HG03565 (cell line): ENCODE data around the gene AGPS.
"Not testable (repeated sequence)": the region's sequence is repeated elsewhere in the genome, so short reads cannot be mapped to it uniquely, and the experiment has no call there.

Experiments used
- ATAC-seq: cut with Tn5 transposase; IDR thresholded peaks from one replicate; pipeline ENCODE4 v1.9.1; 2021; ENCODE audit warnings: mild to moderate bottlenecking, moderate library complexity; ENCODE audit not compliant: unreplicated experiment

The AGPS gene

DNA sequence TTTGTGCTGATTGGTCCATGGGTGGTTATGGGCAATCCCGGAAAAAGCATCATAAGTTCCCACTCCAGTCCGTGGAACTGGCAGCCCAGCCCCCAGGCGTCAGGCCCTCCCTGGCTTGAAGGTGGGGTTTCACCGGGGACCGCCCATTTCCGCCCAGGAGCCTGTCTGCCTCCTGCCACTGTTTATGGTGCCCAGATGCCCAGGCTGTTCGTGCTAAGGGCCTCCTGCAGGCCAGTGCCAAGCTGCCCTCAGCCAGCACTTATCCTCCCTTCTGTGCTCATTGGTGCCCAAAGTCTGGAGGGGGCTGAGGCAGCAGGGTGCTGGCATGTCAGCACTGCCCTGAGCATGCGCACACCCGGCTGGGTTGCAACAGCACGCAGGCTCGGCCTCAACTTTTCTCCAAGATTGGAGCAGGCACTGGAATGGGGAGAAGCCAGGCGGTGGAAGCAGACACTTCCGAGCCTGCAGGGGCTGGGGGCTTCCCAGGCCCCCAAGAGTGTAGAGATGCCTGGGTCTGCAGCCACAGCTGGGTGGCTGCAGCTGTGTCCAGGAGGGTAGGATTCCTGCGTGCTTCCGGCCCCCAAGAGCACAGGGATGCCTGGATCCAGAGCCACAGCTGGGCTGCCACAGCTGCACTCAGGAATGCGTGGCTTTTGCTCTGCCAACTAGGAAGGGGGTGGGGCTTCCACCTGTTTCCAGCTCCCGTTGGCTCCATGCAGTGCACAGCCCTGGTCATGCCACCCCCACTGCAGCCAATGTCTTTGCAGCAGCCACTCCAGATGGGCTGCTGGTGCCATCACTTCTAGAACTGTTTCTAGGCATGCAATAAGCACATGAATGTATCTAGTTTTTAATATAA is 74.0 kb downstream of the AGPS start:
- no peak for ATAC-seq

DNA sequence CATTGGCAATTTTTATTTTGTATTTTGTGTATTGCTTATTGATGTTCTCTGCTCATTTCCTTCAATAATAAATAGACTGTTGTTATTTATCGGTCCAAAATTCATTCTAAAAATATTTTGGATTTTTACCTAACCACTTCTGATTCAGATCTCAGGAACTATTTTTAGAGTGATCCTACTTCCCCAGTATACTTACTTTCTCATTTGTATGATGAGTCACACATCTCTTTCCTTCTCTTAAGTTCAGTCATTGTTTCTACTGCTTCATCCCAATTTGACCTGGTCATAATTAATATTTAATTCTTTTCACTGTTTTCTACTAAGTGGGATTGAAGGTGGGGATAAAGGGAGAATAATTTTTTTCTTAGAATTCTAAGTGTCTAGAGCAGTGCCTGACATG is 75.1 kb downstream of the AGPS start:
- no peak for ATAC-seq

DNA sequence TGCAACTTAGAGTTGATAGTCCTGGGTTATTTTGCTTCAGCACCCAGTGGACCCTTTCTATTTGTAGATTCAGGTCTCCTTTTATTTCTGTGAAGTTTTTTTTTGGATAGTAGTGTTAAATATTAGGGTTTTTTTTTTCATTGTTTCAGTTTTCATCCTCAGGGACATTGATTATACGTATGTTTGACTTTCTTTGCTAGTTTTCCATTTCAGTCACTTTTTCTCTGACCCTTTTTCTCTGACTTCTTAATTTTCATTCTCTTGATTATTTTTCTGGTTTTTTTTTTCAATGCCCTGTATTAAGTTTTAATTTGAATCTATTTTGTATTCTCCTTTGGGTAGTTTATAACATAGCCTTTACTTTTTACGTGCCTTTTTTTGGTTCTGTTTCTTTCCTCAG is 79.4 kb downstream of the AGPS start:
- no peak for ATAC-seq

DNA sequence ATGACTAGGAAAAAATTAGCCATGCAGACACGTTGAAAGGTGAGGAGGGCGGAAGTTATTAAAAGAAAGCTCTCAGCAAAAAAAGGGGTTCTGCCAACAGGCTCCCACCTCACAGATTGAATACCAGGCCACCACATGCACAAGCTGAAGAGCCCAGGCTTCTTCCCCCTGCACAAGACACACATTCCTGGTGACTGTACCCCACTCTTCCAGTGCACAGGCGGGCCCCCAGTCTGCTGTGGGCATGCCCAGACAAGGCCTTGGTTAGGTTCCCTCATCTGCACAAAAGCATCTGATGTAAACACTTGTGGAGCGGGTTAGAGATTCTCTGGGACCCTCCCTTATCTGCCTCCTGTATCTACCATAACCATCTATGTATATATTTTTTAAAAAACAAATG is 81.7 kb downstream of the AGPS start:
- no peak for ATAC-seq

DNA sequence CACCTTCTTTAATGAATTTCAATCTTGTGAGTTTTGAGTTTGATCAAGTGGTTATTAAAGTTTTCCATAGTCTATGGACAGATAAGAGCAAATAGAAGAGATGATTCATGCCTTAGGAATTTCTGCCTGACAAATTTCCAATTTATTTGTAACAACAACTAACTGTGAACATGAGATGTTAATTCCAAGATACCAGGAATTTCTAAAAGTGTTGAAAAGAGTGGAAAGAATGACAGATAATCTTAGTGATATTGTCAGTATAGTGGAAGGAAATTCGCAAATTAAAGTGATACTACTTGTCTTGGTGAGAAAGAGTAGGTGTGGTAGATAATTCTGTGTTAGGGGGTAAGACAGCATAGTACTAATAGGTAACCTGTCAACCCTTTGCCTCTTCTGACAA is 82.4 kb downstream of the AGPS start:
- no peak for ATAC-seq

DNA sequence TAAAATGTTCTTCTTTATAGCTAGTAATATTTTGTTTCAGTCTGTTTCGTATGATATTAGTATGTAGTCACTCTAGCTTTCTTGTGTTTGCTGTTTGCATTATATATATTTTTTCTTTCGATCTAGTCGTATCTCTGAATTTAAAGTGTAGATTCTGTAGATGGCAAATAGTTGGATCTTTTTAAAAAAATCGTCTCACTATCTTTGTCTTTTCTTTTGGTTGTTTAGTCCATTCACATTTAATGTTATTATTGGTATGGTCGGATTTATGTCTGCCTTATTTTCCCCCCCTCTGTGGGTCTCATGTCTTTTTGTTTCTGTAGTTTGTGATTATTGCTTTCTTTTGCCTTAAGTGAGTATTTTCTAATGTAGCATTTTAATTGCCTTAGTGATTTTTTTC is 84.3 kb downstream of the AGPS start:
- ATAC-seq, result no peak

DNA sequence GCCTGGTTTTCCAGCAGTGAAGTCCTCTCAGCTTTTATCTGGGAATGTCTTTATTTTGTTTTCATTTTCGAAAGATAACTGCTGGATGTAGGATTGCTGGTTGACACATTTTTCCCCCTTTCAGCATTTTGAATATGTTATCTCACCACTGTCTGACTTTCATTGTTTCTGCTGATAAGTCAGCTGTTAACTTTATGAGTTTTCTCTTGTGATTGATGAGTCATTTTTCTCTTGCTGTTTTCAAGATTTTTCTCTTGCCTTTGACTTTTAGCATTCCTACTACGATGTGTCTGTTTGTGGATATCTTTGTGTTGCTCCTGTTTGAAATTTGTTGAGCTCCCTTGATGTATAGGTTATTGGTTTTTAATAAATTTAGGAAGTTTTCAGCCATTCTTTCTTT is 85.5 kb downstream of the AGPS start:
- no peak for ATAC-seq

DNA sequence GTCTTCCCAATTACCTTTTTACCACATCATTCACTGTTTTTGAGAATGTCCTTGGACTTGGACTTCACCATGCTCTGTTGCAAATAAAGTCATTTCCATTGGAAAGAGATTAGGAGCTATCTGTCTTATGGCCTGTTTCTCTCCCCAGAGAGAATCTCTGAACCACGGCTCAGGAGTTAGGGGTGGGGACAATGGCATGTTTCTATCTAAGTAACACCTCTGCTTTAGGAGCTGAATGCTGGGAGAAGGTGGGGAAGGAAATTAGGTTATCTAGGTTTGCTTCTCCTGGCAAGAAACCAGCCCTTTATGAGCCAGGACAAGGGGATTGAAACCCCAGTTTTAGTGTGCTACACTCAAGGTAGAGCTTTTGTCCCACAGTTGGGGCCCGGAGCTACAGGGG is 86.3 kb downstream of the AGPS start:
- no peak for ATAC-seq

DNA sequence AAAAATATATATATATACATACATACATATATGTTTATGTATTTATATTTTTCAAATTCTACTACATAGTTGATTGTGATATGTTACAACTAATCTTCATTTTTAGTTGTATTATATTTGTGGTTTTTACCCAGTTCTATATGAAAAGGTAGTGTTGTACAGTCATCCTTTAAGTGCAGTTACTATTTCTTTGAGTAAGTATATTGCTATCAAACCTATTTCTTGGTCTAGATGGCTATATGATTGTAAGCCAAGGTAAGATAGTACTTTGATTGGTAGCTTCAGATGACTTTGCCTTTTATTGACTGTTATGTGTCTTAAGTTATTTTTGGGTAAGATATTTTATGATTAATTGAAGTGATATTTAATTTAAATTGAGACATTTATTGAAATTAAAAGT is 89.6 kb downstream of the AGPS start:
- ATAC-seq, result no peak

DNA sequence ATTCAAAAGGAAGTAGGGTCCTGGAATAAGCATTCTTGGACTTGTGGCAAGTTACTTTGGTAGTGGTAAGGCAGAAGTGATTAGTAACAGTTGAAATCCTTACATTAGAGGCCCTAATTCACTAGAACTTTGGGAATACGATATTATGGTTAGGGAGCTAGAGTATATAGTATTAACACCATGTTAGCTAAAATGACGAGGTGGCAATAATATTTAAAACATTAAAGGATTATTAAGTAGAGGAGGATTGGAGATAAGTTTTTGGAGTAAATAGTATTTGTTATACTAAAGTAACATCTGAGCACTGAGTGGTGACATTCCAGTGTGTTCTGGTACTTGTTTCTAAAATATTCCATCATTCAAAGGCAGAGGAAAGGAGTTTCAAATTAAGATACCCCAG is 91.0 kb downstream of the AGPS start:
- no peak for ATAC-seq

DNA sequence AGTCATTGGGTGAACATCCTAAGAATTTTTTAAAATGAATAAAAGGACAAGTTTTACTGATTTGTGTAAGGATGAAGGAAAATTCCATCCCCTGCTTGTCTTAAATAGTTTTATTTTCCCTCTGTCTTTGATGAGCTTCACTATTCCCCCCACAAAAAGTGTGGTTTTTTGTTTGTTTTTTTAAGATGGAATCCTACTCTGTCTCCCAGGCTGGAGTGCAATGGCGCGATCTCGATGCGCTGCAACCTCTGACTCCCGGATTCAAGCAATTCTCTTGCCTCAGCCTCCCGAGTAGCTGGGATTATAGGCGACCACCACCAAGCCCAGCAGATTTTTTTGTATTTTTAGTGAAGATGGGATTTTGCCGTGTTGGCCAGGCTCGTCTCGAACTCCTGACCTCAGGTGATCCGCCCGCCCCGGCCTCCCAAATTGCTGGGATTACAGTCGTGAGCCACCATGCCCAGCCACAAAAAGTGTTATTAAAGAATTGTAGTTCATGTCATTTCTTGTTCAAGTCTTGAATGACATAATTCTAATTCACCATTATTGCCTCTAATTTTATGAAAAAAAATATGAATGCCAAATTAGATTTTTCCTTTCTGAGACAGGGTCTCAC is 91.7 kb downstream of the AGPS start:
- no peak for ATAC-seq

DNA sequence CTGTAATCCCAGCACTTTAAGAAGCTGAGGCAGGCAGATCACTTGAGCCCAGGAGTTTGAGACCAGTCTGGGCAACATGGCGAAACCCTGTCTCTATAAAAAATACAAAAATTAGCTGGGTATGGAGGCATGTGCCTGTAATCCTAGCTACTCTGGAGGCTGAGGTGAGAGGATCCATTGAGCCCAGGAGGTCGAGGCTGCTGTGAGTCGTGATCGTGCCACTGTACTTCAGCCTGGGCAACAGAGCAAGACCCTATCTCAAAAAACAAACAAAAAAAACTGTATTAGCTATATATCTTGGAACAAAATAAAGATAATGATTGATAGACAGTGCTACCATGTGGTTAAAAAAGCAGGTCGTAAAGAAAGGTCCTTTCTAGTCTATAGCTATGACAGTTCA is 93.1 kb downstream of the AGPS start:
- not testable (repeated sequence) for ATAC-seq

DNA sequence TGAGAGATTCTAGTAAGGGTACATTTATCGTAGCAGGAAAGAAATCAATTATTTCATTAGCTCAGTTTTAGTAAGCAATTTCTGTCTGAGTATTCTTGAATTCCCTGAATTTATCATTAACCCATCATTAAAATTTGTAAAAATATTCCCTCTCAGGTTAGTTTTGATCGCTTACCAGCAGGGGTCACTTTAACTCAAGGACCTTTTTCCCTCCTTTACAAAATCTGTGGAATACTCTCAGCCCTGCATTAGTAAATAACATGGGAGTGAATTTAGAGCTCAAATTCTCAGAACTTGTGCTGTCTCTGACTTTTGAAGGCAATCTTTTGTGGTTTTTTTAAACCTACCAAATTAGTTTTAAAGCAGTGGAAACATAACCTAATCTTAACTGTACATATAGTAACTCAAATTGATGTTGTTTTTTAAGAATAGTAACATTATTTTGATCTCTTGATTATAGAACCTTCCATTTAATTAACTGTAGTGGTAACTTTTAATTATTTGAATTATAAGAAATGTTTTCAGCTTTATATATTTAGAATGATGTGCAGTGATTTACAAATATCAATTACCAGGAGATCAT is 97.2 kb downstream of the AGPS start:
- no peak for ATAC-seq

DNA sequence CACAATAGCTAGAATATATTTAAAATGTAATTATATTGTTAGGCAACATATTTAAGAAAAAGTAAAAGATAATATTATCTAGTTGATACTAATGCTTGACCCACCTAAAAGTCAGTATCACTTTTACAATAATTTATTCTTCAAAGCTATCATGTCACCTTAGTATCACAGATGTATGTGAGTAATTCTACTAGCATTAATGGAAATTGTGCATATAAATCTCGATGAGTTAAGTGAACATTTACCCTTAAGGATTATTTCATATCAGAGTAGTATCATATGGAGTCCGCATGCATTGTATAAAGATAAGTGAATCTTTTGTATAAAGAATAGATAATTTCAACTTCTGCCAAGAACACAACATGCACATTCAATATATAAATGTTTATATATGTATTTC is 103.4 kb downstream of the AGPS start:
- no peak for ATAC-seq

DNA sequence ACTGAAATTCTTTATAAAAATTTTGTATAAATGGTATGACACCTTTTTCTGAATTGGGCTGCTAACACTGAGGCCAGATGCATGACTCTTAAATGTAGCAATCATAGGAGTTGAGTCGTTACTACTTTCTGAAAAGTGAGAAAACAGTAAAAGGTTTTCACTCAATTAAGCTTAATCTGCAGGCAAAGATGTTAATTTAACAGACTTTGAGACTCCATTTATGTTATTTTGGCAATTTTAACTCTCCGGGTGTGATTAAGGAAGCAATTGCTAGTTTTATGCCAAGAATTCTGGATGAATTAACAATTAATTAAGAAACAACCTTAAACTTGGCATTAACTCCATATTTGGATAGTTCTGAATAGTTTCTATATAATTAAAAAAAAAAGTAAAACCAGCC is 104.3 kb downstream of the AGPS start:
- ATAC-seq, result no peak

DNA sequence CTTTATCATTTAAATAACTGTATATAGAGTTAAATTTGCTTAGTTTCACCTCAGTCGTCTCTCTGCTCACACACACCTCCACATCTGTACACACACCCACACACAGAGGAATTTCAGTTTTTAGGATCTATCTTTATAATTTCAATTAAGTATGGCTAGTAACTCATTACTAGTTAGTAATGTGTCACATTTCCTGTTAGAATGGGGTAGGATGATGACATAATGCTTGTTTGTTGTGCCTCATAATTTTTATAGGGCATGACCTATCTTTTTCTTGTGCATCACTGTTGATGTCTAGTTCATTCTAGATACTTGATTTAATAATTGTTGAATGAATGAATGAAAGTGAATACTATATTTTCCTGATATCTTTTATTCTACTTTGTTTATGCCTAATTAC is 108.6 kb downstream of the AGPS start:
- ATAC-seq, result no peak

DNA sequence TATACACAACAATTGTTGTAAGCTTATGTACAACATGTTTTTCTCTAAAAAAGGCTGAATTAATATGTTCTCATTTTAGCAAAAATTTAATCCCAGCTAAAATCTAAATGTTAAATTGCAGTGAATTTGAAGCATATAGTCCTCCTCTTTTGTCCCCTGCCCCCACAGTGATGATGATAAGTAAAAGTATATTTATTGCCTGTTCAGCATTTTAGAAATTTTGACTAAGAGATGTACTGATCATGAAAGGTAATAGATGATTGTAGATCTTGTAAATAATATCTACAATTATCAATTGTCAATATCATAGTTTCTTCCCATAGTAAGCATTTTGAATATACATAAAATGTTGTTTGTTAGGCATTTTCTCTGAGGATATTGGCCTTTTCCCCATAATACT is 113.9 kb downstream of the AGPS start:
- ATAC-seq, result no peak

DNA sequence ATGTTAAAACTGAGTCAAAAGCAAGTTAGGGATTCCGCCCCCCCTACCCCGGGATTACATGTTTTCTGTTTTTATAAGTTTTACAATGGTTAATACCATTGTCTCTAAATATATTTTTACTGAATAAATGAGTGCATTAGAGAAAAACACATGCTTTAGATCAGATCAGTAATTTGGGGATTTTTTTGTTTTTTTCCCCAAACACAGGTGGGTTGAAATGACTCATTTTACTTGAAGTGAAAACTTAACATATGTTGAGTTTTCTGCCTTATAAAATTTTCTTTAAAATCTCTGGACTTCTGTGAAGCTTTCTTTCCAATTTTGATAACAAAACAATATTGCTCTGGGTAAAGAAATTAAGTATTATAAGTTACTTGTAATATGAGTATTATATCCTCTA is 114.4 kb downstream of the AGPS start:
- no peak for ATAC-seq

DNA sequence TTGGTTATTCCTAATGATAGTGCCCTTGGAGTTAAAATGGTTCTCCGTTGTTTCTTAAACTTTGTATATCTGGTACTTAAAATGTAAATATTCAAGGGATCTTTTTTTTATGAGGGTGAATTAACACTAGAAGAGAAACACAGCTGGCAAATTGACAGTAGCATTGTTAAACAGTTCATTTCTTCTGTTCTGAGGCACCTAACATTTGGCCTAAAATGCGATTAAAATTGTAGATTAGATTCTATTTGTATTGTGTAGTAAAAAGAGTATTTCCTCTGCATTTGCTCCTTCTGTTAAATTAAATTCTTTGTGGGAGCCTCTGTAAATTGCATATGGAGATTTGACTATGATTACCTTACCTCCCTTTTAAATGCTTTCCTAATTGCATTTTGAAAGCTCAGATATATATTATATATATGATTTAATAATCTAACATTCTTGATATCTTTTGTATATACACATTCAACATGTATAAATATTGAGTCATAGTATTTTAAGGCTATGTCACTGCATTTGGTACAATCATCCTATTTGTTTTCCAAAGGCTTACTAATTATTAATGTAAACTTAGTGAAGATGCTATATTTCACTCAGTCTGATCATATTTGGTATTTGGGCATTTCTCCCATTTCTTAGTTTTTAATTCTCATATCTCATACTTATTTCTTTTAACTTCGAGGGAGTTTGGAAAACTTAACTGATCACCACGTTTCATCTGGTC is 124.4 kb downstream of the AGPS start:
- ATAC-seq, result no peak

DNA sequence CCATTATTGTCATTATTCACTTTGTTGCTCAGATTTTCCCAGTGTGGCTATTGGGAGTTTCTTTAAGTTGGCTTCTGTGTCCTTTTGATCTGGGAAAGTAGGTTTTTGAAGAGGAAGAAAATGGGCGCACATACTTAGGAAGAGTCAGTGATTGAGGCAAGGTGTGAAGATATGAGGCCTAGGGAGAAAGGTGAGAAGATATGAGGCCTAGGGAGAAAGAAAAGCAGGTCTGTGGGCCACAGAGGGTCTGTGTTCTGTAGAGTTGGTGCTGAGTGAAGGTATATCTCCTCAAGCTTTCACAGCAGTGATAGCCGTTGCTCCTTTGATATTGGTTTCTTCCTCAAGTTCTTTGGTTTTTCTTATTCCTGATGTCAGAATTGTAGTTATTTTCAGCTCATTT is 126.2 kb downstream of the AGPS start:
- ATAC-seq, result no peak

DNA sequence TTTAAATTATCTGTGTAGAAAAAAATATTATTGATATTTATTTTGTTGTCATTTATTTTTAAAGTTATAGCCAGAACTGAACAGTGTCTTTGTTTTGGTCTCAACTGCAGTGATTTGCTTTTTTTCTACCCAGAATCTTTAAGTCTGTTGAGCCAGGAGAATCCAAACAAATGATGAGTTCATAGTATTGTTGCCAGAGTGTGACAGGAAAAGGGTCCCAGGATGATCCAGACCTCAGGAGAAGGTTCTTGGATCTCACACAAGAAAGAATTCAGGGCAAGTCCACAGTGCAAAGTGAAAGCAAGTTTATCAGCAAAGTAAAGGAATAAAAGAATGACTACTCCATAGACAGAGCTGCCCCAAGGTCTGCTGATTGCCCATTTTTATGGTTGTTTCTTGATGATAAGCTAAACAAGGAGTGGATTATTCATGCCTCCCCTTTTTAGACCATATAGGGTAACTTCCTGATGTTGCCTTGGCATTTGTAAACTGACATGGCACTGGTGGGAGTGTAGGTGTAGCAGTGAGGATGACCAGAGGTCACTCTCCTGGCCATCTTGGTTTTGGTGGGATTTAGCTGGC is 127.1 kb downstream of the AGPS start:
- no peak for ATAC-seq
